ENCODE data around the gene CCSAP.
"Not testable (repeated sequence)": the region's sequence is repeated elsewhere in the genome, so short reads cannot be mapped to it uniquely, and the experiment has no call there.

DNA sequence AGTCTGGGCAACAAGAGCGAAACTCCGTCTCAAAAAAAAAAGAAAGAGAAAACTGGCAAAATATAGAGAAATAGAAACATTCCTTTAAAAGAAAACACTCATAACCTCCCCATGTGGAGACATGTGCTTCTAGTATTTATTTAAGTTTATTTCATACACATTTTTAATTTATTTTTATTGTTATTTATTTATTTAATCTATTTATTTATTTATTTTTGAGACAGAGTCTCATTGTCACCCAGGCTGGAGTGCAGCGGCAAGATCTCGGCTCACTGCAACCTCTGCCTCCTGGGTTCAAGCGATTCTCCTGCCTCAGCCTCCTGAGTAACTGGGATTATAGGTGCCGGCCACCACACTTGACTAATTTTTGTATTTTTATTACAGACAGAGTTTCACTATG lies 35.2 kb upstream of the CCSAP start:
- TF ChIP-seq ZNF8 (CRISPR knock-in tag; IDR thresholded peaks at IDR 0.05); TSHZ2 (CRISPR knock-in tag; IDR thresholded peaks at IDR 0.05); ZNF565 (CRISPR knock-in tag; conservative IDR thresholded peaks at IDR 0.05; ENCODE audit: low read depth): not testable (repeated sequence)
- TF ChIP-seq, protein P1, sequence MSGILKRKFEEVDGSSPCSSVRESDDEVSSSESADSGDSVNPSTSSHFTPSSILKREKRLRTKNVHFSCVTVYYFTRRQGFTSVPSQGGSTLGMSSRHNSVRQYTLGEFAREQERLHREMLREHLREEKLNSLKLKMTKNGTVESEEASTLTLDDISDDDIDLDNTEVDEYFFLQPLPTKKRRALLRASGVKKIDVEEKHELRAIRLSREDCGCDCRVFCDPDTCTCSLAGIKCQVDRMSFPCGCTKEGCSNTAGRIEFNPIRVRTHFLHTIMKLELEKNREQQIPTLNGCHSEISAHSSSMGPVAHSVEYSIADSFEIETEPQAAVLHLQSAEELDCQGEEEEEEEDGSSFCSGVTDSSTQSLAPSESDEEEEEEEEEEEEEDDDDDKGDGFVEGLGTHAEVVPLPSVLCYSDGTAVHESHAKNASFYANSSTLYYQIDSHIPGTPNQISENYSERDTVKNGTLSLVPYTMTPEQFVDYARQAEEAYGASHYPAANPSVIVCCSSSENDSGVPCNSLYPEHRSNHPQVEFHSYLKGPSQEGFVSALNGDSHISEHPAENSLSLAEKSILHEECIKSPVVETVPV (CRISPR knock-in tag; IDR thresholded peaks at IDR 0.05): not testable (repeated sequence)

Data from SK-N-SH treated with all-trans-retinoic acid at 6 μM for 48 hours (cell line).